GM12873 (cell line): ENCODE results near the gene GOLGA6B.

Experiments used
- CTCF ChIP-seq: IDR thresholded peaks from 2 replicates; pipeline ENCODE4 v1.5.1; 2012; ENCODE audit warnings: low read depth, mild to moderate bottlenecking, moderate library complexity, low read length, control low read depth; ENCODE audit not compliant: insufficient read depth; ENCODE audit errors: missing control alignments

Gene GOLGA6B

DNA sequence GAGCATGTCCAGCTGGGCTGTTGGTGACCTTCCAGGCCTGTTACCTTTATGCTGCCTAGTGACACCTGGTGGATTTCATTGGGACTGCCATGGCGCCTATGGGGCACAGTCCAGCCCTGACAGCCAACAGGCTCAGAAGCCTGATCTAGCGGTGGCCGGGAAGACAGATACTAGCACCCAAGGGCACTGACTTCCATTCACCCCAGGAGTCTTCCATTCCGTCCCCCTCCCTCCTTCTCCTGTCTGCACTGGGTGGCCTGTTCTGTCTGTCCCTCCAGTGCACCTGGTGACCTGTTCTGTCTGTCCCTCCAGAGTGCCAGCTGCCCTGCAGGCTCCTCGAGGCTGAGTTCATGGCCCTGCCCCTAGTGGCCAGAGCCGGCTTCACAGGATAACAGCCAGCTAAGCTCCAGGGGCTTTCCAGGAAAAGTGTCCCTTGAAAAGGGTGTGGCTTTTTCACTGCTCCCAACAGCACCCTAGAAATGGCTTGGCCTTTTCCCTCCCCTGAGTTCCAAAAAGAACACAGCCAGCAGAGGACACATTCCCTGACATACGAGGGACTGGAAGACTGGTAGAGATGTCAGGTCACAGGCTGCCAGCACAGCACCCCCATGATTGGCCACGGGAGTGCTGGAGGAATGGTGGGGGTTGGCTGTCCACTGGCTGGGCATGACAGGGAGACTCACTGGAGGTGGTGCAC, 16.3 kb downstream of the GOLGA6B start:
- peak; percentile 78 for TF ChIP-seq CTCF

DNA sequence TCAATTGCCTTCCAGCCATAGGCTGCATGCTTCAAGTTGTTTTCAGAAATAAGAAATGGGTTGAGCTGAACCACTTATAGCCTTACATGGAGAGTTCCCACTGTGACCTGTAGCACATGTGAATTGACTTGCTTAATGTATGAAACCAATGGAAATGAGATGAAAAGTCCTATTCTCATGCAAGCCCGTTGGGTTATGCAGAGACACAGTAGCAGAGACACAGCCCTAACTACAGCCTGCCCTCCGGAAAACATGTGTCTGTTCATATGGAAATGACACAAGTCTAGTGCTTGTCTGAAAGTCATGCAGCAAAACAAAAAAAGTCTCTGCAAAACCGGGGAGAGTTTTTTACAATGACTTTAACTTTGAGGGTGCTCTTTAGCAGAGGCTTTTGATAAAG, 17.0 kb downstream of the GOLGA6B start:
- no peak for TF ChIP-seq CTCF

DNA sequence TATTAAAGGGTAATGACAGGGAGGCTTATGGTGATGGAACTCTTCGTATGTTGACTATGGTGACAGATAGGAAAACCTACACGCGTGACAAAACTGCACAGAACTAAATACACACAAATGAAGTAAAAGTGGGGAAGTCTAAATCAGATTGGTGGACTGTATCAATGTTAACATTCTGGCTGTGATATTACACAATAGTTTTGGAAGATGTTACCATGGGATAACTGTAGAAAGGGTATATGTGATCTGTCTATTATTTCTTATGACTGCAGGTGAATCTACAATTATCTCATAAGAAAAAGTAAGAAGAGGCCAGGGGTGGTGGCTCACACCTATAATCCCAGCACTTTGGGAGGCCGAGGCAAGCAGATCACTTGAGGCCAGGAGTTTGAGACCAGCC, 22.3 kb downstream of the GOLGA6B start:
- no peak for TF ChIP-seq CTCF

DNA sequence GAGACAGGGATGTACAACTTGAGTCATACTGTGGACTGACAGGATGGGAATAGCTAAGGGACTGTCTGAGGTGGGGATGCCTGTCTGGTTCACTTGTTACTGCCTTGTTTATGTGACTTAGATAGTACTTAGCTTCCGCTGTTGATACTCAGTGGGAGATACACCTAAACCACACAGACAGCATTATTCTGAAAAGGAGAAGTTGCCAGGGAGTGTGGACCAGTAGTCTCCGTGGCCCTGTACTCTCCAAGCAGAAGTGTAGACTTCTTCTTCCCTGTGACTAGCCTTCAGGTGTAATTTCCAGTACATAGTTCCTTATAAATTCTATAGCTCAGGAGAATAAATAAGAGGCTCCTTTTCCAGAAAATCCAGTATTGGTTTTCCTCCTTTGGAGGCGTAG, 26.4 kb downstream of the GOLGA6B start:
- no peak for TF ChIP-seq CTCF

DNA sequence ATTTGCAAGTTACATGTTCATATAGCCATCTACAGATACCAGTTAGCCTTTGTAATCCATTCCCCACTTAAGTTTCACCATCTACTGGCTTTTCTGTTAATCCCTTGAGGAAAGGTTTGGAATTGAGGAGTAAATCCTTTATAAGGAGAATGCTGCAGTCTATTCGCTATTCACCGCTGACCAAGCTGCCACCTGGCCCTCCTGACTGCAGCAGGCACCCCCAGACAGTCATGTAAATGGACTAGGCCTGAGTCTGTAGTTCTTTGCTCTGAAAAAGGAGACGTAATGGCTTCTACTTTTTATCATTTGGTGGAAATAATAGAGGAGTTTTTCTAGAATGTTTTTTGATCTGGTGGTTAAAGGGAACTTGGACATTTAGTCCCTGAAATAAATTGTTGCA, 28.3 kb downstream of the GOLGA6B start:
- no peak for TF ChIP-seq CTCF

GRCh38 chr15:72685301-72685924, 30.9 kb downstream of the GOLGA6B start:
- TF ChIP-seq CTCF, result no peak

DNA sequence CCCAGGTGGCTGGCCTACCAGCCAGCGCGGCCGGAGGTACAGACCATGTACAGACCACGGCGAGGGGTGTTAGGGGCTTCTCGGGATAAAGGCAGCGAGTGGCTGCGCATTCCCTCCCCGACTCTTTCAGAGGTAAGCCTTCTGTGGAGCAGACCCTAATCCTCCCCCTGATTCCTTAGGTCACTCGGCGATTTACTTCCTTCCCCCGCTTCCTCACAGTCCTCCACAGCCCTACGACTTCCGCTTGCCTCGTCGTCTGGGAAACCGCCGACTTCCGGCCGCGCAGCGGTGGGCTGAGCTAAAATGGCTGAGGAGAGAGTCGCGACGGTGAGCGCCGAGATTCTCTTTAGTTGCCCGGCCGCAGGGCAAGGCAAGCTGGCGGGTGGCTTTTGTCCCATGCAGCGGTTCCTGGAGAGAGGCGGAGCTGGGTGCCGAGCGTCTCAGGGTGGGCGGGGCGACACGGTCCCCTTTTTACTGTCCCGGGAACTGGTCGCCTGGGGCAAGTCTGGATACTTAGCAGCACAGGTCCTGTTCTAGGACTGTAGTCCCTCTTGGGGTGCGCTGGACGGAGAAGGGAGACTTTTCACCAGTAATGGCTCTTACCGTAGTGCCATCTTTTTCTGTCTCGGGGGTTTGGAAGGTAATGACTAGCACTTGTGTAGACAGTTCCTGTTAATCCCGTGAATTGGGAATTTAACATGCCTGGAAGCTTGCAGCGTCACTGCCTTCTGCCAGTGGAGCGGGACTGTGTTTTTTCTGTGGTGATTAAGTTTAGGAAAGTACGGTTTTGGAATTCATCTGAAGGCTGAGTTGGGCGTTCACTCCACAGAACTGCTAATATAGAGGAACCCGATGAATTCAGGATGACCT, 31.7 kb downstream of the GOLGA6B start, which contains the start of the genes BBS4 and HIGD2B:
TSS of gene BBS4 (plus strand) at position 283 of the 870 bp plus-strand sequence. CDS start at position 304, 21 bp downstream.
TSS of gene HIGD2B (minus strand) at position 258 of the 870 bp plus-strand sequence. CDS start 9,808 bp downstream, outside the sequence.
- no peak for TF ChIP-seq CTCF
